CD4-positive, alpha-beta T cell treated with Interleukin-17A for 4 hours (primary cell): ENCODE results near the gene TMEM120B.
"Not testable (repeated sequence)": the region's sequence is repeated elsewhere in the genome, so short reads cannot be mapped to it uniquely, and the experiment has no call there.

Experiments
- DNase-seq: peaks from one replicate; pipeline ENCODE4 v3.0.0-alpha.2; 2020; ENCODE audit warnings: mixed read lengths

Gene TMEM120B

DNA sequence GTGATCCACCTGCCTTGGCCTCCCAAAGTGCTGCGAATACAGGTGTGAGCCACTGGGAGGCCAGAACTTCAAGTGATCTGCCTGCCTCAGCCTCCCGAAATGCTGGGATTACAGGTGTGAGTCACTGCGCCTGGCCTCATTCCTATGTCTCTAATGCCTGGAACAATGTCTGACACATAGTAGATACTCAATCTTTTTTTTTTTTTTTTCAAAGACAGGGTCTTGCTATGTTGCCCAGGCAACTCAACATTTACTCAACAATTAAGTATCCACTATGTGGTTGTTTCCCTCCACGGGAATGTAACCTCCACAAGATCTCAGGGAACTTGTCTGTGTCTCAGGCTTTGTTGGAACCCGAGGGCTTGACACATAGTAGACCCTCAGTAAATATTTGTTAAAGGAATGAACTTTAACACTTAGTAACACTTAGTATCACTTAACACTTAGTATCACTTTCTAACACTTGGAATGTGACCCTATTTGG, 3.0 kb upstream of the TMEM120B start:
- no peak for DNase-seq

GRCh38 chr12:121711361-121712189, 977 bp upstream of the TMEM120B start:
- DNase-seq: peak; percentile 39

GRCh38 chr12:121712190-121712460, 427 bp upstream of the TMEM120B start:
- DNase-seq: peak; percentile 37

- DNase-seq: no peak
These were observed 765 bp downstream of the TMEM120B start for GRCh38 chr12:121713257-121713777.

DNA sequence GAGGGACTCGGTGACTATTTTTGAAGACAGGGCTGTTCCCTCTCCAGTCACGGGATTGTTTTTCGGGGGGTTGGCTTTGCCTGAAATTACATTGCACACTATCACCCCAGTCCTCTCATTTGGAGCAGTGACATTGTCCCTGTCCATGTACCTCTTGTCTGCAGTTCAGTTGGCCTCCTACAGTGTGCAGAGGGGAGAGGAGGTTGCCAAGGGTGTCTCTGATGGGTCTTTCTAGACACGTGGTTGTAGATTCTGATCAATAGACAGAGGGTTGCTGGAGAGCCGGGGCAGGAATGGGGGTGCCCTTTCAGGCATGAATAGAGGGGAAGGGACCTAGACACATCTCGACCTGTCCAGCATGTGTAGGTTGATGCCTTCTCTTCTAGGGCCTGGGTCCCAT, 1.2 kb downstream of the TMEM120B start:
- DNase-seq: peak; percentile 5

DNA sequence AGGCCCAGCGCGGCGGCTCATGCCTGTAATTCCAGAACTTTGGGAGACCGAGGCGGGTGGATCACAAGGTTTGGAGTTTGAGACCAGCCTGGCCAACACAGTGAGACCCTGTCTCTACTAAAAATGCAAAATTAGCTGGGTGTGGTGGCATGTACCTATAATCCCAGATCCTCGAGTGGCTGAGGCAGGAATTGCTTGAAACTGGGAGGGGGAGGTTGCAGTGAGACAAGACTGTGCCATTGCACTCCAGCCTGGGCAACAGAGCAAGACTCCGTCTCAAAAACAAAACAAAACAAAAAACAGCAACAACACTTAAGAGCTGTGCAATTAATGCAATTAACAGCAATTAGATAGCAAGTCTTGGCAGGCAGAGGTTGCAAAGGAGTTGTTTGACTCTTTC, 2.5 kb downstream of the TMEM120B start:
- DNase-seq: not testable (repeated sequence)

DNA sequence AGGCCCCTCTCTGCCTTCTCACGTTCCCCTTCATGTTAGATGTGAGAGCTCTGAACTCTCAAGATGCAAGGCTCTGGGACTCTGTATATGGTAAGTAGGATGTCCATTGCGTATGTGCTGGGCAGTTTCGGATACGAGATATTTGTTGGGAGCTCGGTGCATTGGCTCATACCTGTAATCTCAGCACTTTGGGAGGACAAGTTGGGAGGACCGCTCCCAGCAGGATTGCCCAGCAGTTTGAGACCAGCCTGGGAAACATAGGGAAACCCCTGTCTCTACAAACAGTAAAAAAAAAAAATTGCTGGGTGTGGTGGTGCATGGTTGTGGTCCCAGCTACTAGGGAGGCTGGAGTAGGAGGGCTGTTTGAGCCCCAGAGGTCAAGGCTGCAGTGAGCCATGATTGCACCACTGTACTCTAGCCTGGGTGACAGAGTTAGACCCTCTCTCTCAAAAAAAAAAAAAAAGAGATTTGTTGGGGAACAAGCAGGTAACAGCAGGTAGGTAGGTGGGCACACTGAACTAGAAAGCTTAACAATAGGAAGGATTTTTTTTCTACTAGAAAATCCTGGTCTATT, 3.4 kb downstream of the TMEM120B start:
- no peak for DNase-seq

DNA sequence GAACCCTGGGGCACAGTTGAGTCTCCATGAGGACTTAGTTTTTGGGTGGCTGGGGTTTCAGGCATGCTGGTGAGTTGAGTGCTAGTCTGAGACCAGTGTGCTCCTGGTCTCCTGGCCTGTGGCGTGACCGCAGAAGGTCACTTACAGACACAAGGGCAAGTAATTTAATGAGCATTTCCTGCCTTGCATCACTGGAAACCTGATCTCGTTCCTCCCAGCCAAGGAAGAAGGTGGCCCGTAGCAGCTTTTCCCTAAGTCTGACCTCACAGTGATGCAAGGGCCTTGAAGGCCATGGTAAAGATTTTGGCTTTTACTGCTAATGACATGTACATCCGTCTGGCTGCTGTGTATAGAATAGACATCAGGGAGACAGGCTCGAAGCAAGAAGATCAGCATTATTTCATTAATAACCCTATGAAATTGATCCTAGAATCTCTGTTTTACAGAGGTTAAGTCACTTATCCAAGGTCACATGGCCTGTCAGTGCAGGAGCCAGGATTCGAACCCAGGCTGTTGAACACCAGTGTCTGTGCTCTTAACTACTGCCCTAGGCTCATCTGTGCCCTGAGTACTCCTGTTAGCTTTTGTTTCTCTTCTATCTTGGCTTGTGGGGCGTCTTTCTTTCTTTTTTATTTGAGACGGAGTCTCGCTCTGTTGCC, 4.6 kb downstream of the TMEM120B start:
- DNase-seq: no peak

GRCh38 chr12:121718653-121719239, 6.2 kb downstream of the TMEM120B start:
- DNase-seq: no peak

GRCh38 chr12:121719926-121720414, 7.4 kb downstream of the TMEM120B start:
- DNase-seq: no peak

DNA sequence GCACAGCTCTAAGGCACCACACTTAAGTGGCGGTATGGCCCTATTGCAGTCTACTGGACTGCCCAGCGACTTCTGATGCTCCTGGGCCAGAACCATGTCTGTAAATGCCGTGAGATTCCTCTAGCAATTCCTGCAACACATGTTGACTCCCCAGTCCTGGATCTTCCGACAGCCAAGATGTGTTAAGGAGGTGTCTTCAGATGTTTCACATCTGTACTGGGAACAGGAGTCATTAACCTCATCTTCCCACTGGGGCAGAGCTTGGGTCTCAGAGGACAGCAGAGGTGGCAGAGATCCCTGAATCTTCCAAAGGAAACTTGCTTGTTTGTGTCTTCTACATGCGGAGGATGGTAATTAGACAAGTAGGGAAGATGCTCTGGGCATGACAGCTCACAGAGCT, 8.2 kb downstream of the TMEM120B start:
- no peak for DNase-seq

- DNase-seq: no peak
These were observed 10.0 kb downstream of the TMEM120B start for GRCh38 chr12:121722511-121722910.

DNA sequence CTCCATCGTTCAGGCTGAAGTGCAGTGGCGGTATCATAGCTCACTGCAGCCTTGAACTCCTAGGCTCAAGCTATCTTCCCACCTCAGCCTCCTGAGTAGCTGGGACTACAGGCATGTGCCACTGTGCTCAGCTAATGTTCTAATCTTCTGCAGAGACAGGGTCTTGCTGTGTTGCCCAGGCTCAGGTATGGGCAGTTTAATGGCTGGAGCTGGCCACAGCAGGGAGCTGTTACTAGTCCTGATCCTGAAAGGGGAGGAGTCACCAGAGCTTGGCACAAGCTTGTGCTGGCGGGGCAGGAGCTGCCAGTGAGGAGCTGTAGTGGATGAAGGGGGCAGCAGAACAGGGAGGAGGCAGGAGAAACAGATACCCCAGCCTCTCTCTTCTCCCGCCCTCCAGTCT, 10.6 kb downstream of the TMEM120B start:
- no peak for DNase-seq

DNA sequence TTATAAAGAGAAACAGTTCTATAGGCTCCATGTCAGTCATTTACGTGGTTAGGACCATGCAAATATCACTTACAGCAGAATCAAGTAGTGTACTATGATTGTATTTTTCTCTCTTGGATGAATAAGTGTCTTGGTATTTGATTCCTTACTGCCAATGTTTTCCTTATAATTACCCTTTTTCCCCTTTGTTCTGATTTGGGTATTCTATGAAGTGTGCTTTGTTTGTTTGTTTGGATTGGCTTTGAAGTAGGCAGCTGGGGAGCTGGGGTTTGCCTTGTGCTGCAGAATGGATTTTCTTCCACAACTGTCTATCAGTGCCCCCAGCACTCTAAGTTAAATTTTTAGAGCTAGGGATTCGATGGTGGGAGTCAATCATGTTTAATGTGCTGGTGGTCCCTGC, 12.4 kb downstream of the TMEM120B start:
- DNase-seq: no peak

DNA sequence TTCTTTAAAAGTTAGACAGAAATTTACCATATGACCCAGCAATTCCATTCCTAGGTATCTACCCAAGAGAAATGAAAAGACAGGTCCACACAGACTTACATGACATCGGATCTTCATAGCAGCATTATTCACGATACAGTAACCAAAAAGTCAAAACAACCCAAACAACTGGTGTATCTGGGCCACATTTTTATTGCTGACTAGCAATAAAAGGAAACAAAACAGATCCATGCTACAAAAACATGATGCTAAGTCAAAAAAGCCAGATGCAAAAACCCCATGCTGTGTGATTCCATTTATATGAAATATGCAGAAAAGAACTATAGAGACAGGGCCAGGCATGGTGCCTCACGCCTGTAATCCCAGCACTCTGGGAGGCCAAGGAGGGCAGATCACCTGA, 12.9 kb downstream of the TMEM120B start:
- no peak for DNase-seq

GRCh38 chr12:121729021-121729420, 16.5 kb downstream of the TMEM120B start:
- DNase-seq: no peak

DNA sequence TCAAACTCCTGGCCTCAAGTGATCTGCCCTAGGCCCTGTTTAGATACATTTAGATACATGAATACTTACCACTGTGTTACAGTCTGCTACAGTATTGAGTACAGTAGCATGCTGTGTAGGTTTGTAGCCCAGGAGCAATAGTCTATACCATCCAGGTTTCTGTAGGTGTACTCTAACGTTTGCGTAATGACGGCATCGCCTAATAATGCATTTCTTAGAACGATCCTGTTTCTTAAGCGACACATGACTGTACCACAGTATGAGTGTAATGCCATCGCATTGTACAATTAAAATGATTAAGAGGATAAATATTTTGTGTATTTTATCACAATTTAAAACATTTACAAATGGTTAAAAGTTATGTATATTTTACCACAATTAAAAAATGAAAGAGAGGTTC, 18.9 kb downstream of the TMEM120B start:
- no peak for DNase-seq

GRCh38 chr12:121733849-121734248, 21.3 kb downstream of the TMEM120B start:
- no peak for DNase-seq

- DNase-seq: no peak
These were observed 25.8 kb downstream of the TMEM120B start for GRCh38 chr12:121738340-121738858.

GRCh38 chr12:121740847-121741246, 28.3 kb downstream of the TMEM120B start:
- DNase-seq: no peak

GRCh38 chr12:121741743-121742142, 29.2 kb downstream of the TMEM120B start:
- DNase-seq: no peak

DNA sequence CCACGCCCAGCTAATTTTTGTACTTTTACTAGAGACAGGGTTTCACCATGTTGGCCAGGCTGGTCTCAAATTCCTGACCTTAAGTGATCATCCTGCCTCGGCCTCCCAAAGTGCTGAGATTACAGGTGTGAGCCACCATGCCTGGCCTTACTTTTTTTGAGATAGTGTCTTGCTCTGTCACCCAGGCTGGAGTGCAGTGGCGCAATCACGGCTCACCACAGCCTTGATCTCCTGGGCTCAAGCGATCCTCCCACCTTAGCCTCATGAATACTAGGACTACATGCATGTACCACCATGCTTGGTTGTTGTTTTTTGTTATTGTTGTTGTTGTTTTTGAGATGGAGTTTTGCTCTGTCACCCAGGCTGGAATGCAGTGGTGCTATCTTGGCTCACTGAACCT, 33.0 kb downstream of the TMEM120B start:
- DNase-seq: not testable (repeated sequence)

DNA sequence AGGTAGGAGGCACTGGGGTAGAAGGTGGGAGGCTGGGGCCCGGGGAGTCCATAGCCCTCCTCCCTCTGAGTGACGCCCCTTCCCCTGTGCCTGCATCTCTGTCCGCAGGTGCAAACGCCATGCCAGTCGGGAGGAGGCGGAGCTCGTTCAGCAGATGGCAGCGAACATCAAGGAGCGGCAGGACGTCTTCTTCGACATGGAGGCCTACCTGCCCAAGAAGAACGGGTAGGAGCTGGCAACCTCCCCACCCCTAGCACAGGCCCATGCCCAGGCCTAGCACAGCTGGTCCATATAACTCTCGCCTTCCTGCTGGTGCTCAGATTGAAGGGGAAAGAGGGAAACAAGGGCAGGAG, 35.6 kb downstream of the TMEM120B start:
- DNase-seq: no peak
